ENCODE results near the gene CAMTA1.

The CAMTA1 gene

DNA sequence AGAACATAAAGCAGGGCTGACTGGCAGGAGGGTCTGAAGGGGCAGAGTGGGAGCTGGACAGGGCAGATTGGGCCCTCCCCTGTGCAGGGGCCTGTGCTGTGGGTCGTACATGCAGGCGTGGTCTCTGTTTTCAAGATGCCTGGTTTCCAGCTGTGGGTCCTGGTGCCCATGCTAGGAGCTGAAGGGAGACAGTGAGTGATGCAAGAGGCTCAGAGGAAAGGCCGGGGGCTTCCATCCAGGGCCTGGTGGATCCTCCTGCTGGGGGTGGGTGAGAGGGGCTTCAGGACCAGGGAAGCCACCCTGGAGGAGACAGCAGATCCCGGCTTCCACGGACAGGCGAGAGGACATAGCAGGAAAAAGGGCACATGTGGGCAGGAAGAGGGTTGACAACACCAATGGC, 636.8 kb downstream of the CAMTA1 start:
- DNase-seq (no peak), ATAC-seq (ENCODE audit: insufficient read depth, low read depth) (no peak)
- Histone ChIP-seq H4K20me1 (ENCODE audit: insufficient read depth, low read length) (no peaks in the 10 kb centered on the region), H3K79me2 (ENCODE audit: insufficient read depth, low read length) (no peaks in the 10 kb centered on the region), H3K4me1 (ENCODE audit: insufficient read depth, low read length) (no peaks in the 10 kb centered on the region), H3K27me3 (ENCODE audit: insufficient read depth, low read length, poor library complexity) (no peaks in the 10 kb centered on the region), H3K9ac (ENCODE audit: low read depth, low read length) (no peak overlapping the region), H2AFZ (ENCODE audit: low read depth, low read length) (no peak overlapping the region), H3K36me3 (ENCODE audit: insufficient read depth, low read length) (no peaks in the 10 kb centered on the region), H3K9me3 (ENCODE audit: insufficient read depth, low read length, severe bottlenecking) (no peaks in the 10 kb centered on the region), H3K27ac (ENCODE audit: low read length) (no peak overlapping the region), H3K4me2 (ENCODE audit: insufficient read depth, low read length) (no peak overlapping the region), H3K4me3 (ENCODE audit: low read depth in 1 of 2, low read length in 2 of 2) (no peak overlapping the region)
- no peak for TF ChIP-seq EZH2 (IDR thresholded peaks at IDR 0.05; ENCODE audit: borderline replicate concordance, low read depth, low read length, severe bottlenecking)

DNA sequence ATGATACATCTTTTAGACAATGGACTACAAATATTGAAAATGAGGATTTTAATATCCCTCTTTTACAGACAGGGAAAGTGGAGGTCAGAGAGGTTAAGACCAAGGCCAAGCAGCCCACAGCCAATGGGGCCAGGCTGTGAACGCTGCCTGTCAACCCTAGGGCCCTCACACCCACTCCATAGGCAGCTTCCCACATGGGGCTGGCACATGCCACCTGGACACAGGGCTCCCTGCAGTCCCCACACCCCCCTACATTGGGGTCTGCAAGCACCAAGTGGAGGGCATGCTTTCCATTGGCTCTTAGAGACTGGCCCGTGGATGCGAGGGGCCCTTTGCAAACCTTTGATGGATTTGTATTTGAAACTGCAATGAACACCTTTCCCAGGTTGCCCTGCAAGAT, 637.3 kb downstream of the CAMTA1 start:
- no peak overlapping the region for H3K9ac ChIP-seq (ENCODE audit: low read depth, low read length)
- no peaks in the 10 kb centered on the region for H3K9me3 ChIP-seq (ENCODE audit: insufficient read depth, low read length, severe bottlenecking)
- no peaks in the 10 kb centered on the region for H4K20me1 ChIP-seq (ENCODE audit: insufficient read depth, low read length)
- TF ChIP-seq, protein P1, sequence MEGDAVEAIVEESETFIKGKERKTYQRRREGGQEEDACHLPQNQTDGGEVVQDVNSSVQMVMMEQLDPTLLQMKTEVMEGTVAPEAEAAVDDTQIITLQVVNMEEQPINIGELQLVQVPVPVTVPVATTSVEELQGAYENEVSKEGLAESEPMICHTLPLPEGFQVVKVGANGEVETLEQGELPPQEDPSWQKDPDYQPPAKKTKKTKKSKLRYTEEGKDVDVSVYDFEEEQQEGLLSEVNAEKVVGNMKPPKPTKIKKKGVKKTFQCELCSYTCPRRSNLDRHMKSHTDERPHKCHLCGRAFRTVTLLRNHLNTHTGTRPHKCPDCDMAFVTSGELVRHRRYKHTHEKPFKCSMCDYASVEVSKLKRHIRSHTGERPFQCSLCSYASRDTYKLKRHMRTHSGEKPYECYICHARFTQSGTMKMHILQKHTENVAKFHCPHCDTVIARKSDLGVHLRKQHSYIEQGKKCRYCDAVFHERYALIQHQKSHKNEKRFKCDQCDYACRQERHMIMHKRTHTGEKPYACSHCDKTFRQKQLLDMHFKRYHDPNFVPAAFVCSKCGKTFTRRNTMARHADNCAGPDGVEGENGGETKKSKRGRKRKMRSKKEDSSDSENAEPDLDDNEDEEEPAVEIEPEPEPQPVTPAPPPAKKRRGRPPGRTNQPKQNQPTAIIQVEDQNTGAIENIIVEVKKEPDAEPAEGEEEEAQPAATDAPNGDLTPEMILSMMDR (IDR thresholded peaks at IDR 0.05; ENCODE audit: borderline replicate concordance, extremely low read depth, low read length, poor library complexity, severe bottlenecking): no peak
- TF ChIP-seq EZH2 (IDR thresholded peaks at IDR 0.05; ENCODE audit: borderline replicate concordance, low read depth, low read length, severe bottlenecking): no peak
- no peak overlapping the region for H2AFZ ChIP-seq (ENCODE audit: low read depth, low read length)
- no peak overlapping the region for H3K4me2 ChIP-seq (ENCODE audit: insufficient read depth, low read length)
- no peaks in the 10 kb centered on the region for H3K4me1 ChIP-seq (ENCODE audit: insufficient read depth, low read length)
- H3K27me3 ChIP-seq (ENCODE audit: insufficient read depth, low read length, poor library complexity): no peaks in the 10 kb centered on the region
- DNase-seq (no peak), ATAC-seq (ENCODE audit: insufficient read depth, low read depth) (no peak)
- no peaks in the 10 kb centered on the region for H3K36me3 ChIP-seq (ENCODE audit: insufficient read depth, low read length)
- H3K4me3 ChIP-seq (ENCODE audit: low read depth in 1 of 2, low read length in 2 of 2): no peak overlapping the region
- H3K79me2 ChIP-seq (ENCODE audit: insufficient read depth, low read length): no peaks in the 10 kb centered on the region
- H3K27ac ChIP-seq (ENCODE audit: low read length): no peak overlapping the region

DNA sequence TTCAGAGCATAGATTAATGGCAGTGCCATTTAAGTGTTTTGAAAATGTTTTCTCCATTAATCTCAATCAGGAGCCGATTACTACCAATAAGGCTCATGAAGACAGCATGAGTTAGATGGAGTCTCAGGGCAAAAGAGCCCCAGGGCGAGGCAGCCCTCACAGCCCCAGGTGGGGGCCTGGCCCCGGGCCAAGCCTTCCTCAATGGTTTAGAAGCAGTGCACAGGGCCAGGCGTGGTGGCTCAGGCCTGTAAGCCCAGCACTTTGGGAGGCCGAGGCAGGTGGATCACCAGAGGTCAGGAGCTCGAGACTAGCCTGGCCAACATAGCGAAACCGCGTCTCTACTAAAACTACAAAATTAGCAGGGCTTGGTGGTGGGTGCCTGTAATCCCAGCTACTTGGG, 637.7 kb downstream of the CAMTA1 start:
- TF ChIP-seq EZH2 (IDR thresholded peaks at IDR 0.05; ENCODE audit: borderline replicate concordance, low read depth, low read length, severe bottlenecking): no peak
- TF ChIP-seq, protein P1 (IDR thresholded peaks at IDR 0.05; ENCODE audit: borderline replicate concordance, extremely low read depth, low read length, poor library complexity, severe bottlenecking): no peak
- no peak overlapping the region for H3K4me3 ChIP-seq (ENCODE audit: low read depth in 1 of 2, low read length in 2 of 2)
- no peaks in the 10 kb centered on the region for H3K4me1 ChIP-seq (ENCODE audit: insufficient read depth, low read length)
- no peak for ATAC-seq (ENCODE audit: insufficient read depth, low read depth)
- H3K27me3 ChIP-seq (ENCODE audit: insufficient read depth, low read length, poor library complexity): no peaks in the 10 kb centered on the region
- no peaks in the 10 kb centered on the region for H3K79me2 ChIP-seq (ENCODE audit: insufficient read depth, low read length)
- no peak overlapping the region for H3K27ac ChIP-seq (ENCODE audit: low read length)
- no peak for DNase-seq
- no peaks in the 10 kb centered on the region for H3K9me3 ChIP-seq (ENCODE audit: insufficient read depth, low read length, severe bottlenecking)
- no peaks in the 10 kb centered on the region for H3K36me3 ChIP-seq (ENCODE audit: insufficient read depth, low read length)
- H4K20me1 ChIP-seq (ENCODE audit: insufficient read depth, low read length): no peaks in the 10 kb centered on the region
- no peak overlapping the region for H2AFZ ChIP-seq (ENCODE audit: low read depth, low read length)
- H3K4me2 ChIP-seq (ENCODE audit: insufficient read depth, low read length): no peak overlapping the region
- H3K9ac ChIP-seq (ENCODE audit: low read depth, low read length): no peak overlapping the region

DNA sequence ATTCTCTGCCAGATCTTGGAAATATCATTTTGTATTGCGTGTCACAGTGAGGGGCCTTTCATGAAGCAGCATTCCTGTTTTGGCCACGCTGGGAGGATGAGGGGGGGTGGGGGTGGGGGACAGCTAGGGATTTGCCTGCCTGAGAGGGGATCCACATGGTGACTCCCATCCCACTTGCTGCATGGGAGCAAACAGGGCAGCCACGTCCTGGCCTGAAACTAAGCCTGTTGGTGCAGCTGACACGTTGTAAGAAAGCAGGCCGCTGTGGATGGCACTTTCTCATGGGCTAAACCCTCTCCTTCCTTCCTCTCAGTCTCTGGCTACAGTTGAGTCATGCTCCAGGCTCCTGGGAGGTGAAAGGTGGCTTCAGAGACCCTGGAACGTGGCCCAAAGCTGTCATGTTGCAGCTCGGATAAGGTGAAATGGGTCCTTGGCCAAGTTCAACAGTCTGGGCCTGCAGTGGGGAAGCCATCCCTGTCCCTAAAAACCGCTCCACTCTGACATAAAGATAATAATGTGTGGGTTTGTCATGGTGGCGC, 639.2 kb downstream of the CAMTA1 start:
- H2AFZ ChIP-seq (ENCODE audit: low read depth, low read length): no peak overlapping the region
- ATAC-seq (ENCODE audit: insufficient read depth, low read depth) (no peak), DNase-seq (no peak)
- TF ChIP-seq, protein P1 (IDR thresholded peaks at IDR 0.05; ENCODE audit: borderline replicate concordance, extremely low read depth, low read length, poor library complexity, severe bottlenecking): no peak
- no peak for TF ChIP-seq EZH2 (IDR thresholded peaks at IDR 0.05; ENCODE audit: borderline replicate concordance, low read depth, low read length, severe bottlenecking)
- H3K79me2 ChIP-seq (ENCODE audit: insufficient read depth, low read length): no peaks in the 10 kb centered on the region
- H3K4me2 ChIP-seq (ENCODE audit: insufficient read depth, low read length): no peak overlapping the region
- H3K4me3 ChIP-seq (ENCODE audit: low read depth in 1 of 2, low read length in 2 of 2): no peak overlapping the region
- H4K20me1 ChIP-seq (ENCODE audit: insufficient read depth, low read length): no peaks in the 10 kb centered on the region
- no peaks in the 10 kb centered on the region for H3K27me3 ChIP-seq (ENCODE audit: insufficient read depth, low read length, poor library complexity)
- H3K9me3 ChIP-seq (ENCODE audit: insufficient read depth, low read length, severe bottlenecking): no peaks in the 10 kb centered on the region
- H3K9ac ChIP-seq (ENCODE audit: low read depth, low read length): no peak overlapping the region
- H3K36me3 ChIP-seq (ENCODE audit: insufficient read depth, low read length): no peaks in the 10 kb centered on the region
- no peaks in the 10 kb centered on the region for H3K4me1 ChIP-seq (ENCODE audit: insufficient read depth, low read length)
- H3K27ac ChIP-seq (ENCODE audit: low read length): no peak overlapping the region

Measured in DND-41 (cell line).